ENCODE data around the gene ADARB2. TPM values are rescaled to one million over a fixed set of nuclear protein-coding genes. Genes with fewer than 3 reads are reported as not detected.

ADARB2 gene
- total RNA-seq, 1 donor from 2014 or later, result 1.2 TPM

GRCh38 chr10:1270490-1270889, 466.8 kb downstream of the ADARB2 start:
- H3K36me3 ChIP-seq, result no peaks in the 10 kb centered on the region
- no peak overlapping the region for H3K4me3 ChIP-seq
- DNase-seq, result no peak
- H3K27ac ChIP-seq, result no peak overlapping the region
- no peak for ATAC-seq
- H3K9me3 ChIP-seq, result no peaks in the 10 kb centered on the region
- intact Hi-C loops (cut with DNase I), result no loop called here
- TF ChIP-seq, protein P1, sequence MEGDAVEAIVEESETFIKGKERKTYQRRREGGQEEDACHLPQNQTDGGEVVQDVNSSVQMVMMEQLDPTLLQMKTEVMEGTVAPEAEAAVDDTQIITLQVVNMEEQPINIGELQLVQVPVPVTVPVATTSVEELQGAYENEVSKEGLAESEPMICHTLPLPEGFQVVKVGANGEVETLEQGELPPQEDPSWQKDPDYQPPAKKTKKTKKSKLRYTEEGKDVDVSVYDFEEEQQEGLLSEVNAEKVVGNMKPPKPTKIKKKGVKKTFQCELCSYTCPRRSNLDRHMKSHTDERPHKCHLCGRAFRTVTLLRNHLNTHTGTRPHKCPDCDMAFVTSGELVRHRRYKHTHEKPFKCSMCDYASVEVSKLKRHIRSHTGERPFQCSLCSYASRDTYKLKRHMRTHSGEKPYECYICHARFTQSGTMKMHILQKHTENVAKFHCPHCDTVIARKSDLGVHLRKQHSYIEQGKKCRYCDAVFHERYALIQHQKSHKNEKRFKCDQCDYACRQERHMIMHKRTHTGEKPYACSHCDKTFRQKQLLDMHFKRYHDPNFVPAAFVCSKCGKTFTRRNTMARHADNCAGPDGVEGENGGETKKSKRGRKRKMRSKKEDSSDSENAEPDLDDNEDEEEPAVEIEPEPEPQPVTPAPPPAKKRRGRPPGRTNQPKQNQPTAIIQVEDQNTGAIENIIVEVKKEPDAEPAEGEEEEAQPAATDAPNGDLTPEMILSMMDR (IDR thresholded peaks at IDR 0.05), result no peak
- H3K27me3 ChIP-seq, result no peaks in the 10 kb centered on the region
- H3K4me1 ChIP-seq, result no peaks in the 10 kb centered on the region

- Histone ChIP-seq H3K27ac (no peak overlapping the region), H3K4me1 (no peaks in the 10 kb centered on the region), H3K4me3 (no peak overlapping the region), H3K9me3 (no peaks in the 10 kb centered on the region), H3K27me3 (no peaks in the 10 kb centered on the region), H3K36me3 (no peaks in the 10 kb centered on the region)
- TF ChIP-seq, protein P1 (IDR thresholded peaks at IDR 0.05), result no peak
- DNase-seq, result no peak
- intact Hi-C loops (cut with DNase I), result no loop called here
- peak; percentile 60 for ATAC-seq
Measured at GRCh38 chr10:1268831-1269230, 468.5 kb downstream of the ADARB2 start.

DNA sequence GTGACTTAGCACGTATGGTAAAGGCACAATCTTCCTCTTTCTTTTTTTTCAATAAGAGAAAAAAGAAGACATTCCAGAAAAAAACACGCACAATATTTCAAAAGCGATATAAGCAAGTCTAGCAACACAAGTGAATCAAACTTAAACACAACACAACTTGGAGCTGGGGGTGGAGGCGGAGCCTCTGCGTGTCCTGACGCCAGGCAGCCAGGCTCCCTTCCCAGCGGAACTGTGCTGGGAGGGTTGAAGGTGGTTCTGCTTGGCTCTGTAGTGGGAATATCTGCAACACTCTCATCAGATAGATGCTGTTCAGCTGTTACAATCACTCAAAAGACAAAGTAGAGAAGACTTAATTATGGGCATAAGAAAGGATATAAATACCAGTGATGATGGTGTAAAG, 469.8 kb downstream of the ADARB2 start:
- DNase-seq (no peak), ATAC-seq (no peak)
- Histone ChIP-seq H3K27me3 (no peaks in the 10 kb centered on the region), H3K27ac (no peak overlapping the region), H3K4me1 (no peaks in the 10 kb centered on the region), H3K9me3 (no peaks in the 10 kb centered on the region), H3K4me3 (no peak overlapping the region), H3K36me3 (no peaks in the 10 kb centered on the region)
- TF ChIP-seq, protein P1 (IDR thresholded peaks at IDR 0.05), result no peak
- intact Hi-C loops (cut with DNase I), result no loop called here

DNA sequence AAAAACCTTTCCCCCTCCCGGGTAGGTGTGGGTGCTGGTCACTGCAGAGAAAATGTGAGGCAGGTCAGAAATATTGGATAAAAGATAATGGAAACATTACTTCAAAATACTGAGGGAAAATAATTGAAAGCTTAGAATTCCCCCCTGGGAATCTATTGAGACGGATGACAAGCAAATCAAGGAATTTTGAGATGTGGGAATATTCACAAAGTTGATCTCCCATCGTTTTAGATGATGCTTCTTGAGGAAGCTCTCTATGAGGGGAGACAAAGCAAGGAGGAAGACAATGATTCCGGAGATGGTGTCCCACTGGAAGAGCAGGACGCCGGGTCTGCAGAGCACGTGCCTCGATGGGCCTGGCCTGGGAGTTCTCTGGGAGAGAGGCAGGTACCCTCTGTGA, 470.2 kb downstream of the ADARB2 start:
- ATAC-seq, result no peak
- Histone ChIP-seq H3K4me3 (no peak overlapping the region), H3K27me3 (no peaks in the 10 kb centered on the region), H3K36me3 (no peaks in the 10 kb centered on the region), H3K9me3 (no peaks in the 10 kb centered on the region), H3K27ac (no peak overlapping the region), H3K4me1 (no peaks in the 10 kb centered on the region)
- intact Hi-C loops (cut with DNase I), result no loop called here
- no peak for DNase-seq
- TF ChIP-seq, protein P1 (IDR thresholded peaks at IDR 0.05), result no peak

GRCh38 chr10:1266033-1266802, 471.1 kb downstream of the ADARB2 start:
- Histone ChIP-seq H3K27me3 (no peaks in the 10 kb centered on the region), H3K27ac (no peak overlapping the region), H3K36me3 (no peaks in the 10 kb centered on the region), H3K9me3 (no peaks in the 10 kb centered on the region), H3K4me3 (no peak overlapping the region), H3K4me1 (no peaks in the 10 kb centered on the region)
- ATAC-seq (no peak), DNase-seq (no peak)
- TF ChIP-seq, protein P1 (IDR thresholded peaks at IDR 0.05), result no peak
- intact Hi-C loops (cut with DNase I), result no loop called here
